ENCODE data around the gene NUDT2. TPM values are rescaled to one million over a fixed set of nuclear protein-coding genes. Genes with fewer than 3 reads are reported as not detected.

The NUDT2 gene
- total RNA-seq, 1 experiment from 2014 or later: 10.1 TPM

DNA sequence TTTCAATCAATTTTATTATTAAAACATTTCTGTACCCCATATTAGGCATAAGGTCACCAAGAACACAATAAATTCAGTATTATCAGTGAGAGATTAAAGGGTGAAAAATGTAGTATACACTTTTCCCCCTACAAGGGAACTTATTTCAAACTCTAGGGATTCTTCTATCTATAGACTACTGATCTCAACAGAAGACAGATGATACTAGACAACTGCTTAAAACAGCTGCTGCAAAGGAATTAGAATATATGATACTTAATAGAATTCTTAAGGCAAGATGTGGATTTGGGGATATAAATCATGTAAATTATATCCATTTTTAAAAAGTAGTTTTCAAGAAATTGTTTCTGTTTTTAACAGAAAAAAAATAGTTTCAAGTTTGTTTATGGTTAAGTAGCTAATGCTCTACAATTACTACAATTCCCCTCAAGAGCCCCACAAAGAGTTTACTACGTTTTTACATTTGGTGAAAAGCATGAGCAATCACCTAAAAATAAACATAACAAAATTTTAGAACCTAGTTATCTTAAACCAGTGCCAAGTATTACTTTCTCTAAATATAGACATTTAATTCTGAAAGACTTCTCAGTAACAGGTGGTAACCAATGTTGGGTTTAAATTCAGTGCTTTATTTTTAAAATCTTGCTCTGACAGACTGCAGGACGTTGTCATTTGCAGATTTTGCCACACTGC lies 6.3 kb upstream of the NUDT2 start:
- CTCF ChIA-PET: no interaction called here
- H3K27me3 Mint-ChIP-seq (ENCODE audit: unreplicated experiment): no peaks in the 10 kb centered on the region
- no peaks in the 10 kb centered on the region for H3K36me3 Mint-ChIP-seq (ENCODE audit: insufficient read depth, unreplicated experiment)
- H3K27ac Mint-ChIP-seq (ENCODE audit: unreplicated experiment): no peak overlapping the region
- TF ChIP-seq, protein P1, sequence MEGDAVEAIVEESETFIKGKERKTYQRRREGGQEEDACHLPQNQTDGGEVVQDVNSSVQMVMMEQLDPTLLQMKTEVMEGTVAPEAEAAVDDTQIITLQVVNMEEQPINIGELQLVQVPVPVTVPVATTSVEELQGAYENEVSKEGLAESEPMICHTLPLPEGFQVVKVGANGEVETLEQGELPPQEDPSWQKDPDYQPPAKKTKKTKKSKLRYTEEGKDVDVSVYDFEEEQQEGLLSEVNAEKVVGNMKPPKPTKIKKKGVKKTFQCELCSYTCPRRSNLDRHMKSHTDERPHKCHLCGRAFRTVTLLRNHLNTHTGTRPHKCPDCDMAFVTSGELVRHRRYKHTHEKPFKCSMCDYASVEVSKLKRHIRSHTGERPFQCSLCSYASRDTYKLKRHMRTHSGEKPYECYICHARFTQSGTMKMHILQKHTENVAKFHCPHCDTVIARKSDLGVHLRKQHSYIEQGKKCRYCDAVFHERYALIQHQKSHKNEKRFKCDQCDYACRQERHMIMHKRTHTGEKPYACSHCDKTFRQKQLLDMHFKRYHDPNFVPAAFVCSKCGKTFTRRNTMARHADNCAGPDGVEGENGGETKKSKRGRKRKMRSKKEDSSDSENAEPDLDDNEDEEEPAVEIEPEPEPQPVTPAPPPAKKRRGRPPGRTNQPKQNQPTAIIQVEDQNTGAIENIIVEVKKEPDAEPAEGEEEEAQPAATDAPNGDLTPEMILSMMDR (IDR thresholded peaks at IDR 0.05; ENCODE audit: unreplicated experiment): no peak
- no peak overlapping the region for H3K4me3 Mint-ChIP-seq (ENCODE audit: low read depth, unreplicated experiment)
- no peaks in the 10 kb centered on the region for H3K9me3 Mint-ChIP-seq (ENCODE audit: low read depth, unreplicated experiment)
- no peak for DNase-seq
- intact Hi-C loops (cut with micrococcal nuclease; ENCODE audit: unreplicated experiment): no loop called here
- no TSS peak for BruUV-seq (replicated peaks)
- peaks cover 8% of the 10 kb centered on the region for H3K4me1 Mint-ChIP-seq (ENCODE audit: low read depth, unreplicated experiment)

DNA sequence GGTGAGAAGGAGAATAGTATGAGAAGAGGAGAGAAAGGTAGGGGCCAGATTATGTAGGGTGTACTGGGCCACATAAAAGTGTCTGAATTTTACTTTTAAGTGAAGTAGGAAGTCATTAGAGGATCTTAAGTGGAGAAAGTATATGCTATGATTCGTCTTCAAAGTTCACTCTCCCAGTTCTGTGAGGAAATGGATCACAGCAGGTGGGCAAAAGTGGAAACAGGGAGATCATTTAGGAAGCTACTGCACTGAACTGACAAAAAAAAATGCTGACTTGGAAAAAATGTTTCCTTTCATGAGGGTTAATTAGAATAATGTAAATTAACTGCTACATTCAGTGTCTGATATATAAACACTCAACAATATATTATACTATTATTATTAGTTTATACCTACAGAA lies 2.7 kb upstream of the NUDT2 start:
- CTCF ChIA-PET: interaction anchor here (0.6 kb wide), 1 partner anchor 49 kb away, joined by 3 read pairs; no protein-coding TSS in a partner anchor
- no peak for DNase-seq
- peak overlapping the region; percentile 28 for H3K27ac Mint-ChIP-seq (ENCODE audit: unreplicated experiment)
- TF ChIP-seq, protein P1 (IDR thresholded peaks at IDR 0.05; ENCODE audit: unreplicated experiment): no peak
- H3K4me3 Mint-ChIP-seq (ENCODE audit: low read depth, unreplicated experiment): no peak overlapping the region
- BruUV-seq (replicated peaks): no TSS peak
- no peaks in the 10 kb centered on the region for H3K9me3 Mint-ChIP-seq (ENCODE audit: low read depth, unreplicated experiment)
- peaks cover 8% of the 10 kb centered on the region for H3K4me1 Mint-ChIP-seq (ENCODE audit: low read depth, unreplicated experiment)
- no peaks in the 10 kb centered on the region for H3K27me3 Mint-ChIP-seq (ENCODE audit: unreplicated experiment)
- intact Hi-C loops (cut with micrococcal nuclease; ENCODE audit: unreplicated experiment): no loop called here
- peaks cover 19% of the 10 kb centered on the region for H3K36me3 Mint-ChIP-seq (ENCODE audit: insufficient read depth, unreplicated experiment)

DNA sequence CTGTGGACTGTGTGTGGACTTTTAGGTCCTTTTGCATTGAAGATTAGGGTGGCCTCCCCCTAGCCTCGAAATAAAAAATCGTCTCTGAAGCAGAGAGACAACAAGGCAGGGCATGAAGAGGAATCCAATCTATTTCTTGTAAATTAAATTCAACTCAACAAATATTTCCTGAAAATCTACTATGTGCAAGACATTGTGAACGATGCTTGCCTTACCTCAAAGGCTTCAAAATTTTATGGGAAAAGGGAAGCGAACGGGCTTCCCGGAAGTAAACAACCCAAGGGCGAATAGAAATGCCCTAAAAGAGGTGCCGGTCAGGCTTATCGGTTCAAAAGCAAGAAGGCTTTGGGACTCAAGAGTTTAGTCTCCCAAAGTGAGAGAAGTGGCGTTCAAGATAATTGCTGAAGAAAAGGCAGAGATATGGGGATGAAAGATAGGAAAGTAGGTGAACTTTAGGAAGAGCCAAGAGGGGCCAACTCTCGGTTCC lies 826 bp upstream of the NUDT2 start:
- Mint-ChIP-seq H3K27me3 (ENCODE audit: unreplicated experiment) (no peaks in the 10 kb centered on the region), H3K4me3 (ENCODE audit: low read depth, unreplicated experiment) (peak overlapping the region; percentile 89), H3K9me3 (ENCODE audit: low read depth, unreplicated experiment) (no peaks in the 10 kb centered on the region), H3K4me1 (ENCODE audit: low read depth, unreplicated experiment) (peaks cover 15% of the 10 kb centered on the region), H3K27ac (ENCODE audit: unreplicated experiment) (peak overlapping the region; percentile 87), H3K36me3 (ENCODE audit: insufficient read depth, unreplicated experiment) (peaks cover 19% of the 10 kb centered on the region)
- TSS peak; percentile 69 for BruUV-seq (replicated peaks)
- TF ChIP-seq, protein P1 (IDR thresholded peaks at IDR 0.05; ENCODE audit: unreplicated experiment): no peak
- CTCF ChIA-PET: no interaction called here
- DNase-seq: no peak
- intact Hi-C loops (cut with micrococcal nuclease; ENCODE audit: unreplicated experiment): no loop called here

DNA sequence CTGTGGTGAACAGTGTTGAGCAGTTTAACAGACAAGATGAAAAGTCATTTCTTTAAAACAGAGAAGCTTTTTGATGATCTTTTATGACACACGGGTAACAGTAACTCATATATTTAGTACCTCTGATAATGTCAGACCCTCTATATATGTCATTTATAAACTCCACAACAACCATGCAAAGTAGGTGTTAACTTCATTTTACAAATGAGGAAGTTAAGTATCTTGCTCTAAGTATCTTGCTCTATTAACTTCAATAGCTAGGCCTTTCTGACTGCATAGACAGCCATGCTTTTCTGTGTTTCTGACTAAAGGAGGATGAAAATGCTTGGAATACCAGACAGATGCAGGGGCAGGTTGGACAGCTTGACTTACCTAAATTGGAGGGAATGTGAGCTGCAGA lies 1.8 kb downstream of the NUDT2 start:
- BruUV-seq (replicated peaks): no TSS peak
- TF ChIP-seq, protein P1 (IDR thresholded peaks at IDR 0.05; ENCODE audit: unreplicated experiment): no peak
- Mint-ChIP-seq H3K4me1 (ENCODE audit: low read depth, unreplicated experiment) (peaks cover 15% of the 10 kb centered on the region), H3K36me3 (ENCODE audit: insufficient read depth, unreplicated experiment) (peaks cover 19% of the 10 kb centered on the region), H3K27ac (ENCODE audit: unreplicated experiment) (no peak overlapping the region), H3K27me3 (ENCODE audit: unreplicated experiment) (no peaks in the 10 kb centered on the region), H3K9me3 (ENCODE audit: low read depth, unreplicated experiment) (no peaks in the 10 kb centered on the region), H3K4me3 (ENCODE audit: low read depth, unreplicated experiment) (no peak overlapping the region)
- DNase-seq: no peak
- CTCF ChIA-PET: interaction anchor here (1.1 kb wide), 1 partner anchor 16 kb away, joined by 11 read pairs; no protein-coding TSS in a partner anchor
- intact Hi-C loops (cut with micrococcal nuclease; ENCODE audit: unreplicated experiment): no loop called here
